ENCODE measurements around the gene ZPBP2.
"Not testable (repeated sequence)": the region's sequence is repeated elsewhere in the genome, so short reads cannot be mapped to it uniquely, and the experiment has no call there.

DNA sequence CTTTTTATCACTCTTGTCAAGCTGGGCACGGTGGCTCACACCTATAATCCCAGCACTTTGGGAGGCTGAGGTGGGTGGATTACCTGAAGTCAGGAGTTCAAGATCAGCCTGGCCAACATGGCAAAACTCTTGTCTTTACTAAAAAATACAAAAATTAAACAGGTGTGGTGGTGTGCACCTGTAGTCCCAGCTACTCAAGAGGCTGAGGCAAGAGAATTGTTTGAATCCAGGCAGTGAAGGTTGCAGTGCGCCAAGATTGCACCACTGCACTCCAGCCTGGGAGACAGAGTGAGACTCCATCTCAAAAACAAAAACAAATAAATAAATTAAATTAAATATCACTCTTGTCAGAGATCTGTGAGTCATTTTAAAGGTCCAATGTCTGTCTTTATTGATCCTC, 34.0 kb downstream of the ZPBP2 start:
- not testable (repeated sequence) for TF ChIP-seq POLR2A (IDR thresholded peaks at IDR 0.05; ENCODE audit: low read depth); EP300 (IDR thresholded peaks at IDR 0.05)
- TF ChIP-seq, protein P1, sequence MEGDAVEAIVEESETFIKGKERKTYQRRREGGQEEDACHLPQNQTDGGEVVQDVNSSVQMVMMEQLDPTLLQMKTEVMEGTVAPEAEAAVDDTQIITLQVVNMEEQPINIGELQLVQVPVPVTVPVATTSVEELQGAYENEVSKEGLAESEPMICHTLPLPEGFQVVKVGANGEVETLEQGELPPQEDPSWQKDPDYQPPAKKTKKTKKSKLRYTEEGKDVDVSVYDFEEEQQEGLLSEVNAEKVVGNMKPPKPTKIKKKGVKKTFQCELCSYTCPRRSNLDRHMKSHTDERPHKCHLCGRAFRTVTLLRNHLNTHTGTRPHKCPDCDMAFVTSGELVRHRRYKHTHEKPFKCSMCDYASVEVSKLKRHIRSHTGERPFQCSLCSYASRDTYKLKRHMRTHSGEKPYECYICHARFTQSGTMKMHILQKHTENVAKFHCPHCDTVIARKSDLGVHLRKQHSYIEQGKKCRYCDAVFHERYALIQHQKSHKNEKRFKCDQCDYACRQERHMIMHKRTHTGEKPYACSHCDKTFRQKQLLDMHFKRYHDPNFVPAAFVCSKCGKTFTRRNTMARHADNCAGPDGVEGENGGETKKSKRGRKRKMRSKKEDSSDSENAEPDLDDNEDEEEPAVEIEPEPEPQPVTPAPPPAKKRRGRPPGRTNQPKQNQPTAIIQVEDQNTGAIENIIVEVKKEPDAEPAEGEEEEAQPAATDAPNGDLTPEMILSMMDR (IDR thresholded peaks at IDR 0.05) = not testable (repeated sequence)
